Left lobe of liver (tissue), 2 donors: ENCODE data around the gene IFIT2. TPM values are rescaled to one million over a fixed set of nuclear protein-coding genes. Genes with fewer than 3 reads are reported as not detected.
"Not testable (repeated sequence)": the region's sequence is repeated elsewhere in the genome, so short reads cannot be mapped to it uniquely, and the experiment has no call there.

Experiments
- ATAC-seq: fragments of 200-7000 bp; cut with Tn5 transposase; one replicate; pipeline ENCODE4 v1.9.1; 2020; ENCODE audit warnings: mild to moderate bottlenecking, moderate library complexity
- DNase-seq: peaks from one replicate; pipeline ENCODE4 v3.0.0-alpha.2; 2020; ENCODE audit warnings: low spot score
- total RNA-seq: library from RNA; stranded (reverse); gene quantifications from one replicate; pipeline ENCODE4 v1.2.1, GENCODE V29; 2021
- donor health status: DM: no; HTN: no; CAD: no; lungs with moderate emphysema.
- donor health status: DM: no; HTN: yes; CAD: no.

Gene IFIT2
- total RNA-seq, 1 donor from 2014 or later = 6.0 TPM

- no peak for DNase-seq
- ATAC-seq = no peak
These were observed 4.1 kb downstream of the IFIT2 start for GRCh38 chr10:89305766-89306433.

DNA sequence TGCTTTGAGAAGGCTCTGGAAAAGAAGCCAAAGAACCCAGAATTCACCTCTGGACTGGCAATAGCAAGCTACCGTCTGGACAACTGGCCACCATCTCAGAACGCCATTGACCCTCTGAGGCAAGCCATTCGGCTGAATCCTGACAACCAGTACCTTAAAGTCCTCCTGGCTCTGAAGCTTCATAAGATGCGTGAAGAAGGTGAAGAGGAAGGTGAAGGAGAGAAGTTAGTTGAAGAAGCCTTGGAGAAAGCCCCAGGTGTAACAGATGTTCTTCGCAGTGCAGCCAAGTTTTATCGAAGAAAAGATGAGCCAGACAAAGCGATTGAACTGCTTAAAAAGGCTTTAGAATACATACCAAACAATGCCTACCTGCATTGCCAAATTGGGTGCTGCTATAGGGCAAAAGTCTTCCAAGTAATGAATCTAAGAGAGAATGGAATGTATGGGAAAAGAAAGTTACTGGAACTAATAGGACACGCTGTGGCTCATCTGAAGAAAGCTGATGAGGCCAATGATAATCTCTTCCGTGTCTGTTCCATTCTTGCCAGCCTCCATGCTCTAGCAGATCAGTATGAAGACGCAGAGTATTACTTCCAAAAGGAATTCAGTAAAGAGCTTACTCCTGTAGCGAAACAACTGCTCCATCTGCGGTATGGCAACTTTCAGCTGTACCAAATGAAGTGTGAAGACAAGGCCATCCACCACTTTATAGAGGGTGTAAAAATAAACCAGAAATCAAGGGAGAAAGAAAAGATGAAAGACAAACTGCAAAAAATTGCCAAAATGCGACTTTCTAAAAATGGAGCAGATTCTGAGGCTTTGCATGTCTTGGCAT is 4.8 kb downstream of the IFIT2 start:
- no peak for ATAC-seq
- no peak for DNase-seq

DNA sequence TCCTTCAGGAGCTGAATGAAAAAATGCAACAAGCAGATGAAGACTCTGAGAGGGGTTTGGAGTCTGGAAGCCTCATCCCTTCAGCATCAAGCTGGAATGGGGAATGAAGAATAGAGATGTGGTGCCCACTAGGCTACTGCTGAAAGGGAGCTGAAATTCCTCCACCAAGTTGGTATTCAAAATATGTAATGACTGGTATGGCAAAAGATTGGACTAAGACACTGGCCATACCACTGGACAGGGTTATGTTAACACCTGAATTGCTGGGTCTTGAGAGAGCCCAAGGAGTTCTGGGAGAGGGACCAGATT is 5.4 kb downstream of the IFIT2 start:
- ATAC-seq (no peak), DNase-seq (no peak)

DNA sequence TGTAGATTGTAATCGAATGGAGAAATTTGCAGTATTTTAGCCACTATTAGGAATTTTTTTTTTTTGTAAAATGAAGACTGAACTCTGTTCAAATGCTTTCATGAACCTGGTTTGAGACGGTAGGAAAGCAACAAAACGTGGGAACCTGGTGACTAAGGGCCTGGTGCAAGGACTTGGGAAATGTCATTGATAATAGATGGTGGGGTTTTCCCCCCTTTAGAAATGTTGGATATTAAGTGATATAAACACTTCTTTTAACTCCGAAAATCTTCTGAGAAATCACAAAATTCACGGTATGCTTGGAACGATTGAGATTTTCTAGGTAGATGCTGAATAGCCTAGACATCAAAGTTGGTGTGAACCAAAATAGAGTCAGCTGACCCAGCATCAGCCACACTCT is 6.4 kb downstream of the IFIT2 start:
- DNase-seq = no peak
- no peak for ATAC-seq

DNA sequence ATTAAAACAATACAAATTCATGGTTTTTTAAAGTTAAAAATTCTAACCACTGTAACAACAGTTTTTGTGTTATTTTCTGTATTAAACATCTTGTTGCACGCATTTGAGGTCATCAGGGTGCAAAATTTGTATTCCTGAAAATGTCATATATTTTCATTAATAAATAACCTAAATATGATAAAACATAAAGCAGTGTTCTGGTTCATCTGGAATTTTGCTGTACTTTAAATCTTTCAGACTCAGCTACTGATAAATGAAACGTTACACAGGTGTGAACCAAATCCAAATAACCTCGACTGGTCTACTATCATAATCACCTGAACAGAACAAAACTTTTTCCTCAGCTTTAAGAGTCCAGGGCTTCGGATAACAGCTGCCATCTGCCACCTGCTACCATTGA is 6.9 kb downstream of the IFIT2 start:
- no peak for ATAC-seq
- DNase-seq = no peak

DNA sequence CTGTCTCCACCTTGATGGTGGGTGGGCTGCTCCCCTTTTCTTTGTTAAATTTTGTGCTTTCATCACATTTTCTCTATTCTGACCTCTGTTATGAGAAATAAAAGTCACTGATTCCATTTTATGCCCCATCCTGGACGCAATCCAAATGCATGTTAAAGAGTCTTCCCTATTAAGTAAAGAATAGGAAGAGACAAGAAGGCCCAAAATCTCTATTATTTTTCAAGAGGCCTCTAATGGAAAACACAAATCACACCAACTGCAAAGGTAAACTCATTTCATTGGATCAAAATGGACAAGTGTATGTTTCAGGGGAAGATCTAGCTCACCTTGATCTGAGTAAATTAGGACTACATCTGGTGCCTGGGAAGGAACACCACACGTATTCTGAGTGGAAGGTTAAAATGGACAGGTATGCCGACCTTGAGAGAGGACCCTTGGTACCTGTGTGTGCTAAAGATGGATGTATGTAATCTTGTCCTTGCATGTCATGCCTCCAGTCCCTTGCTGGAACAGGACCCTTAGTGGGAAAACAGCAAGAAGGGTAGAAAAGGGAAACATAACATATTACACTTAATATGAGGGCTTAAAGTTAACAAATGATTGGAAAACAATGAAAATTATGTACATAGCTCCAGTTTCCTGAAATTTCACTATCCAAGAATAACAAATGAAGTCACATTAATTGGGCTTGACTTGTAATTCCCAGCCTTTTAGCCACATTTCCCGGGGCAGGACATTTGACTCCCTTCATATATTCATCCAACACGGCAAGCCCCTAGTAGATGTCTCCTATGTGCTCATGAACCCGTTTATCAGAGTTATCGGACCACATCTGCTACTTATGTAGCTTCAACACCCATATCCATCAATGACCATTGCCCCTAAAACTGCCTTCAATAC is 7.6 kb downstream of the IFIT2 start:
- ATAC-seq = no peak

GRCh38 chr10:89310056-89310893 is 8.4 kb downstream of the IFIT2 start:
- ATAC-seq = peak; percentile 32
- no peak for DNase-seq

More for the DNA sequence above, 7.6 kb downstream of the IFIT2 start:
- DNase-seq = no peak

- ATAC-seq (no peak), DNase-seq (no peak)
These were observed 11.1 kb downstream of the IFIT2 start for GRCh38 chr10:89312973-89313372.

DNA sequence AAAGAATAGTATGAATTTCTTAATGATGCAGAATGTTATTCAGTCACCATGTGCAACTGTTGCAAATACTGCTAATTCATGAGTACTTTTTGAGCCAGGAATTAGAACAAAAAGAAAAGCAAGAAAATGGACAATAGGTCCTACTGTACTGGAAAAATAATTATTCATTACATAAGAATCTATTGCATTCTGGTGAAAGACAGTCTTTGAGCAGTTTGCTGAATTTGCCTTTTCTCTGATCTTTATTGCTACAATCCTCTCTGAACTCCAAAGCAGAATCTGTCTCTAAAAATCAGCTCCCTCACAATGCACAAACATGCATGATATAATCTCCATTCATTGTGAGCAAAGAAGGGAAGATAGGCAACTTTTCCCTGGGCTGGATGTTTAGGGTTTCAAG is 12.8 kb downstream of the IFIT2 start:
- DNase-seq = no peak
- ATAC-seq = no peak

- not testable (repeated sequence) for DNase-seq, ATAC-seq
These were observed 16.2 kb downstream of the IFIT2 start for GRCh38 chr10:89318047-89318446.

DNA sequence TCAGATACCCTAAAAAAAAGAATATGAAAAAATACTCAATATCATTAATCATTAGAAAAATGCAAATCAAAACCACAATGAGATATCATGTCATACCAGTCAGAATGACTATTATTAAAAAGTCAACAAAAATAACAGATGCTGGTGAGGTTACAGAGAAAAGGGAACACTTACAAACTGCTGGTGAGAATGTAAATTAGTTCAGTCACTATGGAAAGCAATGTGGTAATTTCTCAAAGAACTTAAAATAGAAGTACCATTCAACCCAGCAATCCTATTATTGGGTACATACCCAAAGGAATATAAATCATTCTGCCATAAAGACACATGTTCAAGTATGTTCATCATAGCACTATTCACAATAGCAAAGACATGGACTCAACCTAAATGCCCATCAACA is 23.2 kb downstream of the IFIT2 start:
- not testable (repeated sequence) for ATAC-seq, DNase-seq

DNA sequence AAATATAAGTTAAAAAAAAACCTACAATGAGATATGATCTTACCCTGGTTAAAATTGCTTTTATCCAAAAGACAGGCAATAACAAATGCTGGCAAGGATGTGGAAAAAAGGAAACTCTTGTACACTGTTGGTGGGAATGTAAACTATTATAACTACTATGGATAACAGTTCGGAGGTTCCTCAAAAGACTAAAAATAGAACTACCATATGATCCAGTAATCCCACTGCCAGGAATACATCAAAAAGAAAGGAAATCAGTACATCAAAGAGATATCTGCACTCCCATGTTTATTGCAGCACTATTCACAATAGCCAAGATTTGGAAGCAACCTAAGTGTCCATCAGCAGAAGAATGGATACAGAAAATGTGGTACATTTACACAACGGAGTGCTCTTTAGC is 24.0 kb downstream of the IFIT2 start:
- not testable (repeated sequence) for DNase-seq, ATAC-seq

DNA sequence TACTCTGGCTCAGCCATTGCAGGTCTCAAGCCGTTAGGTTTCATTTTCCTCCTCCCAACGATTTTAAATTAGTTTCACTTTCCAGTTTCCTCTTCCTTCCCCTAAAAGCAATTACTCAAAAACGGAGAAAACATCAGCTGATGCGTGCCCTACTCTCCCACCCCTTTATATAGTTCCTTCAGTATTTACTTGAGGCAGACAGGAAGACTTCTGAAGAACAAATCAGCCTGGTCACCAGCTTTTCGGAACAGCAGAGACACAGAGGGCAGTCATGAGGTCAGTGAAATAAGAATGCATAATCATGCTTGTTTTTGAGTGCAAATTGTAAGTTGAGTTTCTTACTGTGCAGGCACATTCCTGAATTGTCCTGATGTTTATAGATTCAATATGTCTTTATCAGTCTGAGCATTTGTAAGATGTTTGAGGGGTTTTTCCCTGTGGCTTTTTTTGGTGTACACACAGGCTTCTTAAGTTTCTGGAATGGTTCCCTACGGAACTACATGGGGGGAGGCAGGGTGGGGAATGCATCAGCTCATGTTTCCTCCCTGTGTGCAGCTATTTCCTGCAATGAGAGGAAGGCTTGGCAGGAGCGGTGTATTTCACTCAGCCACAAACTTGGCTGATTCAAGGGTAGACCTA is 26.1 kb downstream of the IFIT2 start, which contains the start of gene IFIT3:
Gene IFIT3 (plus strand): TSS at position 195 of the 639 bp plus-strand sequence. CDS start 77 bp downstream, at position 272.
- ATAC-seq (peak; percentile 69), DNase-seq (no peak)

- DNase-seq (no peak), ATAC-seq (no peak)
These were observed 27.3 kb downstream of the IFIT2 start for GRCh38 chr10:89329151-89329550.

- DNase-seq, ATAC-seq: not testable (repeated sequence)
These were observed 28.2 kb downstream of the IFIT2 start for GRCh38 chr10:89330014-89330413.

DNA sequence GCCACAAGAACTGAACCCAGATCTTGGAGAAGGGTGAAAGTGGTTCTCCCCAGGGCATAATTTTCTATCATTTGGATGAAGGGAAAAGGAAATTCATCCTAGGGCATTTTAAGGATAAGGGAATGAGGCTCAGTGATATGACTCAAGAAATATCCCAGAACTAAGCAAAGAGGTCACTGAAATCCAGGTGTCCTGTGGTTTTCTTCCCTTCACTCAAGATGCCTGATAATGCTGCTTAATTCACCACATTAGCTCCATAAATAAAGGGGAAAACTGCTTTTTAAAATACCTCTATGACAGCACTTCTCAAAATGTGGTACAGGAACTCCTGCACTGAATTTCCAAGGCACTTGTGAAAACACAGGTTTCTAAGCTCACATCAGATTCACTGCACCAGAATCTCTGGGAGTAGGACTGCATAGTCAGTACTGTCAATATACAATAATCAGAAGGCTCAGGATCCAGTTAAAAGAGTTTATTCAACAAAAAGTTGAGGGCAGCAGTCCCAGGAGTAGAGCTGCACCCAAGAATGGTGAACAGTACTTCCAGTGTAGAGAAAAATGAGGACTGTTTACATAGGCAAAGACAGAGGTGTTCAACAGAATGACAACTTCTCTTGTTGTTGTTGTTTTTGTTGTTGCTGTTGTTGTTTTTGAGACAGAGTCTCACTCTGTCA is 28.8 kb downstream of the IFIT2 start:
- no peak for ATAC-seq

GRCh38 chr10:89331487-89332122 is 29.8 kb downstream of the IFIT2 start:
- not testable (repeated sequence) for ATAC-seq, DNase-seq

More for the DNA sequence above, 28.8 kb downstream of the IFIT2 start:
- no peak for DNase-seq

DNA sequence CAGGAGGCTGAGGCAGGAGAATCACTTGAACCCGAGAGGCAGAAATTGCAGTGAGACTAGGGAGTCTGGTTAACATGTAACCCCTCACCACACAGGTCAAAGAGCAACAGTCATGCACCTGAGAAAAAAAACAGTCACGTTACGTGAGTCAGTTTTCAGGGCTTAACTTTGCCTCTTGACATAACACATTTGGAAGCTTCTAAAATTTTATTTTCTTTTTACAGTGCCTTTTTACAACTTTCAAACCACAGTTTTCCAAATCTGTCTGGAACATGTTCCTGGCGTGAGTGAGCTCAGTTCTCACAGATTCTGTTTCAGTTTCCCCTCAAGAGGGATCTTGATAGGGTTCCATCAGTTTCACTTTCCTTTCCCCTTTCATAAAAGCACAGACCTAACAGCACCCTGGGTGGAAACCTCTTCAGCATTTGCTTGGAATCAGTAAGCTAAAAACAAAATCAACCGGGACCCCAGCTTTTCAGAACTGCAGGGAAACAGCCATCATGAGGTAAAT is 30.3 kb downstream of the IFIT2 start:
- peak; percentile 77 for ATAC-seq
- DNase-seq = no peak
